Gastrocnemius medialis (tissue), 4 donors: ENCODE data around the gene MGMT.

Source experiments
- POLR2A ChIP-seq, 2 donors: fragments of 450-650 bp; IDR thresholded peaks; one replicate each; pipeline ENCODE4 v1.6.1; 2017; ENCODE audit warnings: antibody characterized with exemption in 2 of 2, mild to moderate bottlenecking in 2 of 2, moderate library complexity in 2 of 2
- TF ChIP-seq, protein P1 (sequence below), 5 experiments: fragments of 450-650 bp in 3 of 5; fragments of 200-600 bp in 2 of 5; sonication (generic) in 2 of 5; IDR thresholded peaks in 4 of 5; conservative IDR thresholded peaks in 1 of 5; 1 replicate in 4 of 5; 2 replicates in 1 of 5; pipeline ENCODE4 v1.5.1; 2016 to 2019; ENCODE audit warnings: antibody characterized with exemption in 5 of 5, mild to moderate bottlenecking in 3 of 5, moderate library complexity in 3 of 5

DNA sequence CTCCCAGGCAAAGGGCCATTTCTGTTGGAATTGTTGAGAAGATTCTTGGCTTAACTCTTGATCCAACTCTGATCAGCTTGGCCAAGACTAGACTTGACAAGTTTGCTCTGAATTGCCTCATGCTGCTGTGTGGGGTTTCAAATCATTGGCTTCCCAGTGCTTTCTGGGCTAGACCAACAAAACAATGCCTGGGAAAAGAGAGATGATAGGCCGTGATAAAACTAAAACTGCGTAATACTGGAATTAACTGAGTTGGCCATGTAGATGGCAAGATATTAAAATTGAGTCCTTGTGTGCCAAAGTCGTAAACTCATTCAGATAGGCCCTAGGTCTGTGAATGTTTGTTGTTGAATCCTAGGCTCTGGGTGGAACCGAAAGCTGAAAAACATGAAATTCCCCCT lies 222.6 kb downstream of the MGMT start:
- no peak for TF ChIP-seq POLR2A (IDR thresholded peaks at IDR 0.05)
- TF ChIP-seq, protein P1, sequence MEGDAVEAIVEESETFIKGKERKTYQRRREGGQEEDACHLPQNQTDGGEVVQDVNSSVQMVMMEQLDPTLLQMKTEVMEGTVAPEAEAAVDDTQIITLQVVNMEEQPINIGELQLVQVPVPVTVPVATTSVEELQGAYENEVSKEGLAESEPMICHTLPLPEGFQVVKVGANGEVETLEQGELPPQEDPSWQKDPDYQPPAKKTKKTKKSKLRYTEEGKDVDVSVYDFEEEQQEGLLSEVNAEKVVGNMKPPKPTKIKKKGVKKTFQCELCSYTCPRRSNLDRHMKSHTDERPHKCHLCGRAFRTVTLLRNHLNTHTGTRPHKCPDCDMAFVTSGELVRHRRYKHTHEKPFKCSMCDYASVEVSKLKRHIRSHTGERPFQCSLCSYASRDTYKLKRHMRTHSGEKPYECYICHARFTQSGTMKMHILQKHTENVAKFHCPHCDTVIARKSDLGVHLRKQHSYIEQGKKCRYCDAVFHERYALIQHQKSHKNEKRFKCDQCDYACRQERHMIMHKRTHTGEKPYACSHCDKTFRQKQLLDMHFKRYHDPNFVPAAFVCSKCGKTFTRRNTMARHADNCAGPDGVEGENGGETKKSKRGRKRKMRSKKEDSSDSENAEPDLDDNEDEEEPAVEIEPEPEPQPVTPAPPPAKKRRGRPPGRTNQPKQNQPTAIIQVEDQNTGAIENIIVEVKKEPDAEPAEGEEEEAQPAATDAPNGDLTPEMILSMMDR (IDR thresholded peaks at IDR 0.05 in 4 of 5, conservative IDR thresholded peaks at IDR 0.05 in 1 of 5) = no peak
